Posterior cingulate gyrus (tissue), 11 donors: ENCODE data around the gene S100A3.
"Not testable (repeated sequence)": the region's sequence is repeated elsewhere in the genome, so short reads cannot be mapped to it uniquely, and the experiment has no call there.

Experiments used
- DNase-seq, 10 donors: peaks; one replicate each; pipeline versions ENCODE4 v3.0.0 to v3.0.0-alpha.2; 2020 to 2021; ENCODE audit warnings: mixed read lengths in 3 of 10
- intact Hi-C: fragments of 100-400 bp; cut with DNase I; formaldehyde crosslinking; loops from one replicate; pipeline ENCODE4 v1.15.1; 2023

S100A3 gene

GRCh38 chr1:153538315-153538821 is 10.7 kb downstream of the S100A3 start:
- DNase-seq = peak in 2 of 10 donors; percentile 54 to 75
- intact Hi-C loops = no loop called here

- DNase-seq = peak in 2 of 10 donors; percentile 54 to 72
- intact Hi-C loops = no loop called here
Measured at GRCh38 chr1:153537376-153537730, 11.7 kb downstream of the S100A3 start.

DNA sequence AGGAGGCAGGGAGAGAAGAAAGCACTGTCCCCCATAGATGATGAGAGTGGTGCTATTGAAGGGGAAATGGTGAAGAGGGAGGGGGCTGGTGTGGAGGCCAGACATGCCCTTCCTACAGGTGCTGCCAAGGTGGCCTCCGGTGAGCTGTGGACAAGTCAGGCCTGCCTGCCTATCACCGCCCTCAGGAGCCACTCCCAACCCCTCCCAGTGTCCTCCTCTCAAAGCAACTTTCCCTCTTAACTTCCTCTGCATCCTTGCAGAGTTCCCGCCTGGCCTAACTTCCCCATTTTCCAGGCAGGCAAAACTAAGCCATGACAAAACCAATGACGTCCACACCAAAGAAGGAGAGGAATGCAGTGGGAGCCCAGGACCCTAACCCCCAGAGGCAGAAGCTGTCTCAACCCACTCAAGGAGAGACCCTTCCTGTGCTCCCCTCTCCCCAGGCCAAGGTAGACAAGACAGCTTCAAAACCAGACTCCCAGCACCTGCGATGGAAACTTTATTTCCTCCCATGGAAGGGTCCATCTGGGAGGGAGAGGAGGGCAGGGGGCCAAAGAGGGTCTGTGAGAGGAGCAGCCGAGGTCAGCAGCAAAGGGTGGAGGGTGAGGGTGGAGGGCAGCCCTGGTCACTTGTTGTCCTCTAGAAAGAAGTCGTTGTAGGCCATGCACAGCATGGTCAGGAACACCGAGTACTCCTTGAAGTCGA is 12.2 kb downstream of the S100A3 start:
- peak in 1 of 10 donors; percentile 25 for DNase-seq
- intact Hi-C loops = no loop called here

DNA sequence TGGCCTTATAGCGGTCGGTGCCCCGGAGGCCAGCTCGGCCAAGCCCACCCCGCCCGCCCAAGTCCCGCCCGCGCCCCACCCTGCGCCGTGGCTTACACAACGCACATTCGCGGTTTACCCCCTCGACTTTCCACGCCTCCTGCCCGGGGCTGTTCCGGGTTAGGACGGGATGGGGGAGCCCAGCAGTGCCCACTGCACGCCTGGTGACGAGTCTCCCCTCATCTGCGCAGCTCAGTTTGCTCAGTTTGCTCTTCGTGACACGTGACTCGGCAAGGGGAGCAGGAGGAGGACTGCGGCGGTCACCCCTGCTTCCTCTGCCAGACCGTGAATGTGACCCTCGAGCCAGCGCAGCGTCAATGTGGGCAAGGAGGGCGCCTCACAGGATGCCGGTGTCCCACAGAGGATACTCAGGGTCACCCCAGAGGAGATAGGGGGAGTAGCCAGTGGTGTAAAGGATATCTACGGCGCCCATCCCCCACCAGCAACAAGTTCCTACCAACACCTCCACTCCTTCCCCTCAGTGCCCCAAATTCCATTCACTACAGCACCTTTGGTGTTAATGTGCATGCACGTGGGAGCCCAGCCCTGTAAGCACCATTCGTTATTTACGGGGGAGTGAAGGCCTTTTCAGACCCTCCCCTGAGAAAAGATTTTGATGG is 12.9 kb downstream of the S100A3 start:
- peak; percentile 45 to 94 (median 60) for DNase-seq
- intact Hi-C loops = no loop called here

GRCh38 chr1:153535242-153536011 is 13.6 kb downstream of the S100A3 start, which contains the start of gene S100A6:
Gene S100A6 (minus strand): TSS chr1:153535991. CDS start chr1:153535339, 652 bp downstream.
- peak in 3 of 10 donors; percentile 25 to 89 (median 69) for DNase-seq
- intact Hi-C loops = no loop called here

DNA sequence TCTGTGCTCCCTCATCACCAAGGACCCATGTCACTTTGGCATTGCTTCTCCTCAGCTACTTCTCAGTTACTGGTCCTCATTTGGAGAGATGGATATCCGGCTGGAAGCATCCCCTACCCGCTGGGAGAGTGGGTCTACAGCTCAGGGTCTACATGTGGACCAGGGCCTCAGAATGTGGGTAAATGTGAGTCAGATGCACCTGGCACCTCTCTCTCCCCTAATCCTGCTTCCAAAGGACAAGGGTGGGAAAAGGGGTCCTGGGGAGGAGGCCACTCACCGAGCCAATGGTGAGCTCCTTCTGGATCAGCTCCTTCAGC is 14.2 kb downstream of the S100A3 start:
- peak in 1 of 10 donors; percentile 0 for DNase-seq
- intact Hi-C loops = loop anchor here (5.0 kb wide), 1 partner anchor 32 kb away; the partner anchor contains the start of gene S100A2

GRCh38 chr1:153534226-153534924 is 14.7 kb downstream of the S100A3 start:
- intact Hi-C loops = loop anchor here (5.0 kb wide), 1 partner anchor 33 kb away; the partner anchor contains the start of gene S100A2
- DNase-seq = no peak

GRCh38 chr1:153533689-153534201 is 15.3 kb downstream of the S100A3 start:
- peak in 4 of 10 donors; percentile 25 to 86 (median 65) for DNase-seq
- intact Hi-C loops = loop anchor here (5.0 kb wide), 1 partner anchor 34 kb away; the partner anchor contains the start of gene S100A2

GRCh38 chr1:153532769-153533599 is 16.1 kb downstream of the S100A3 start:
- DNase-seq = peak; percentile 53 to 97 (median 78)

GRCh38 chr1:153532181-153532580 is 16.9 kb downstream of the S100A3 start:
- intact Hi-C loops = loop anchor here (5.0 kb wide), 1 partner anchor 35 kb away; the partner anchor contains the start of gene S100A2
- DNase-seq = peak in 1 of 10 donors; percentile 3

More at GRCh38 chr1:153532769-153533599, 16.1 kb downstream of the S100A3 start:
- intact Hi-C loops = loop anchor here (5.0 kb wide), 1 partner anchor 34 kb away; the partner anchor contains the start of gene S100A2

DNA sequence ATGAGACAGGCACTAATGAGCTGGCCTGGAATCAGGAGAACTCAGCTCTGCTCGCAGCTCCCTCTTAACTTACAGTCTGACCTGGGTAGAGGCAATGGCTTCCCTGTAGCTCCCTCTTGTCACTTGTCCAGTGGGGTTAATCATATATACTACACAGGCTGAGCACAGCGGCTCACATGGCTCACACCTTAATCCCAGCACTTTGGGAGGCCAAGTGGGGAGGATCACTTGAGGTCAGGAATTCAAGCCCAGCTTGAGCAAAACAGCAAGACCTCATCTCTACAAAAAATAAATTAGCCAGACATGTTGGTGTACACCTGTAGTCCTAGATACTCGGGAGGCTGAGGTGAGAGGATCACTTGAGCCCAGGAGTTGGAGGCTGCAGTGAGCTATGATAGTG is 17.4 kb downstream of the S100A3 start:
- intact Hi-C loops = loop anchor here (5.0 kb wide), 1 partner anchor 36 kb away; the partner anchor contains the start of gene S100A2
- peak in 1 of 10 donors; percentile 28 for DNase-seq

GRCh38 chr1:153527683-153528040 is 21.4 kb downstream of the S100A3 start:
- no peak for DNase-seq
- intact Hi-C loops = no loop called here

- DNase-seq = peak in 1 of 10 donors; percentile 9
Measured at GRCh38 chr1:153527023-153527682, 21.9 kb downstream of the S100A3 start.

GRCh38 chr1:153526132-153526543 is 22.9 kb downstream of the S100A3 start:
- no peak for DNase-seq
- intact Hi-C loops = no loop called here

More at GRCh38 chr1:153527023-153527682, 21.9 kb downstream of the S100A3 start:
- intact Hi-C loops = no loop called here

- intact Hi-C loops = no loop called here
- no peak for DNase-seq
Measured at GRCh38 chr1:153525088-153525728, 23.9 kb downstream of the S100A3 start.

DNA sequence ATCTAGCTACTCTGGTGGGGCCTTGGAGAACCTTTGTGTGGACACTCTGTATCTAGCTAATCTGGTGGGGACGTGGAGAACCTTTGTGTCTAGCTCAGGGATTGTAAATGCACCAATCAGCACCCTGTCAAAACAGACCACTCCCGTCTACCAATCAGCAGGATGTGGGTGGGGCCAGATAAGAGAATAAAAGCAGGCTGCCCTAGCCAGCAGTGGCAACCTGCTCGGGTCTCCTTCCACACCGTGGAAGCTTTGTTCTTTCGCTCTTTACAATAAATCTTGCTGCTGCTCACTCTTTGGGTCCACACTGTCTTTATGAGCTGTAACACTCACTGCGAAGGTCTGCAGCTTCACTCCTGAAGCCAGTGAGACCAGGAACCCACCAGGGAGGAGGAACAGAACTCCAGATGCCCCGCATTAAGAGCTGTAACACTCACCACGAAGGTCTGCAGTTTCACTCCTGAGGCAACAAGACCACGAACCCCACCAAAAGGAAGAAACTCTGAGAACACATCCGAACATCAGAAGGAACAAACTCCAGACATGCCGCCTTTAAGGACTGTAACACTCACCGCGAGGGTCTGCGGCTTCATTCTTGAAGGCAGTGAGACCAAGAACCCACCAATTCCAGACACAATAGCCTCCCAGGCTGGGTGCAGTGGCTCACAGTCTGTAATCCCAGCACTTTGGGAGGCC is 26.6 kb downstream of the S100A3 start:
- DNase-seq, intact Hi-C loops: not testable (repeated sequence)

DNA sequence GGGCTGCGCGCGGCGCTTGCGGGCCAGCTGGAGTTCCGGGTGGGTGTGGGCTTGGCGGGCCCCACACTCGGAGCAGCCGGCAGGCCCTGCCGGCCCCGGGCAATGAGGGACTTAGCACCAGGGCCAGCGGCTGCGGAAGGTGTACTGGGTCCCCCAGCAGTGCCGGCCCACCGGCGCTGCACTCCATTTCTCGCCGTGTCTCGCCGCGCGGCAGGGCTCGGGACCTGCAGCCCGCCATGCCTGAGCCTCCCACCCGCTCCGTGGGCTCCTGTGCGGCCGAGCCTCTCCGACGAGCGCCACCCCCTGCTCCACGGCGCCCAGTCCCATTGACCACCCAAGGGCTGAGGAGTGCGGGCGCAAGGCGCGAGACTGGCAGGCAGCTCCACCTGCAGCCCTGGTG is 27.2 kb downstream of the S100A3 start:
- DNase-seq, intact Hi-C loops: not testable (repeated sequence)
